Left kidney (tissue), 8 donors: ENCODE results near the gene PLLP. TPM values are rescaled to one million over a fixed set of nuclear protein-coding genes. Genes with fewer than 3 reads are reported as not detected.

Source experiments
- DNase-seq: peaks from one replicate; pipeline ENCODE4 v3.0.0-alpha.2; 2013
- long read RNA-seq, 8 donors: transcript quantifications; one replicate each; lab custom pipeline, GENCODE V29; 2026
- polyA plus RNA-seq: library from polyadenylated mRNA; unstranded; fragments of 120-200 nt; gene quantifications from one replicate; pipeline ENCODE4 v1.2.1, GENCODE V29; 2013; ENCODE audit not compliant: insufficient read length

PLLP gene, protein sequence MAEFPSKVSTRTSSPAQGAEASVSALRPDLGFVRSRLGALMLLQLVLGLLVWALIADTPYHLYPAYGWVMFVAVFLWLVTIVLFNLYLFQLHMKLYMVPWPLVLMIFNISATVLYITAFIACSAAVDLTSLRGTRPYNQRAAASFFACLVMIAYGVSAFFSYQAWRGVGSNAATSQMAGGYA
- 16.8 TPM for polyA plus RNA-seq
- long read RNA-seq, donor 1, transcript PLLP-201 (4 exons, 1,512 nt), result major isoform, 10 of 10 reads
- long read RNA-seq, donor 1, partial matches to known transcripts, result 0 of 10 reads
- long read RNA-seq, donor 1, other reads (novel, unspliced or antisense), result 0 of 10 reads
- long read RNA-seq, donor 2, transcript PLLP-201 (4 exons, 1,512 nt), result major isoform, 12 of 22 reads
- long read RNA-seq, donor 2, partial matches to known transcripts, result 10 of 22 reads
- long read RNA-seq, donor 2, other reads (novel, unspliced or antisense), result 0 of 22 reads
- long read RNA-seq, donor 3, transcript PLLP-201 (4 exons, 1,512 nt), result major isoform, 9 of 14 reads
- long read RNA-seq, donor 3, partial matches to known transcripts, result 5 of 14 reads
- long read RNA-seq, donor 3, other reads (novel, unspliced or antisense), result 0 of 14 reads
- long read RNA-seq, donor 4, partial matches to known transcripts, result 0 of 1 reads
- long read RNA-seq, donor 4, other reads (novel, unspliced or antisense), result 0 of 1 reads
- long read RNA-seq, donor 5, transcript PLLP-201 (4 exons, 1,512 nt), result major isoform, 13 of 85 reads
- long read RNA-seq, donor 5, partial matches to known transcripts, result 15 of 85 reads
- long read RNA-seq, donor 5, other reads (novel, unspliced or antisense), result 57 of 85 reads
- long read RNA-seq, donor 6, transcript PLLP-201 (4 exons, 1,512 nt), result major isoform, 11 of 21 reads
- long read RNA-seq, donor 6, partial matches to known transcripts, result 10 of 21 reads
- long read RNA-seq, donor 6, other reads (novel, unspliced or antisense), result 0 of 21 reads
- long read RNA-seq, donor 7, transcript PLLP-201 (4 exons, 1,512 nt), result major isoform, 17 of 17 reads
- long read RNA-seq, donor 7, partial matches to known transcripts, result 0 of 17 reads
- long read RNA-seq, donor 7, other reads (novel, unspliced or antisense), result 0 of 17 reads
- long read RNA-seq, donor 8, transcript PLLP-201 (4 exons, 1,512 nt), result major isoform, 5 of 5 reads
- long read RNA-seq, donor 8, partial matches to known transcripts, result 0 of 5 reads
- long read RNA-seq, donor 8, other reads (novel, unspliced or antisense), result 0 of 5 reads

DNA sequence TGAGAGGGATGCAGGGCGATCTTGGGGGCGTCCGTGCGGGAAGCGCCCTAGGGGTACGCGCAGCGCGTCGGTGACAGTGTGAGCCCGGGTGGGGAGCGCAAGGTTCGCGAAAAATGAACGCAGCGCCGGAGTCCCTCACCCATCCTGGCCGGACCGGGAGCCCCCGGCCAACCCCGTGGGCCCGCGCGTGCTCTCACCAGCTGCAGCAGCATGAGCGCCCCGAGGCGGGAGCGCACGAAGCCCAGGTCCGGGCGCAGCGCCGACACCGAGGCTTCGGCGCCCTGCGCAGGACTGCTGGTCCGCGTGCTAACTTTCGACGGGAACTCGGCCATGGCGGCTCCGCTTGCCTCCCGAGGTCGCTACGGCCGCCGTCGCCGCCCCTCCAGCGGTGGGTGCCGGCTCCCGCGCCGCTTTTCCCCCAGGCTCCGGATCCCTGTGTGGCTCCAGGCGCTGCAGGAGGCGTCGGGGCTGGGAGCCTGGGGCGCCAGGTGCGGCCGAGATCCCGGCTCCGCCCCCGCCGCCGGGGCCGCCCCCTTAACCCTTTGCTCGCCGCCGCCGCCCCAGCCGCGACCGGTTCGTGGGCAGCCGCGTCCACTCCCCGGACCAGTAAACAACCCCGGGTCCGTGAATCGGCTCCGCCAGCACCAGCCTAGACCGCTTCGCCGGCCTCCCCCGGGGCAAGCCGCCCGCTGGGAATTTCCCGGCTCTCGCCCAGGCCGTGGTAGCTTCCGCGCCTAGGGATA is at the start of gene PLLP:
Gene PLLP (minus strand): TSS at position 464 of the 743 bp plus-strand sequence. CDS start 132 bp downstream, at position 332.
- no peak for DNase-seq

DNA sequence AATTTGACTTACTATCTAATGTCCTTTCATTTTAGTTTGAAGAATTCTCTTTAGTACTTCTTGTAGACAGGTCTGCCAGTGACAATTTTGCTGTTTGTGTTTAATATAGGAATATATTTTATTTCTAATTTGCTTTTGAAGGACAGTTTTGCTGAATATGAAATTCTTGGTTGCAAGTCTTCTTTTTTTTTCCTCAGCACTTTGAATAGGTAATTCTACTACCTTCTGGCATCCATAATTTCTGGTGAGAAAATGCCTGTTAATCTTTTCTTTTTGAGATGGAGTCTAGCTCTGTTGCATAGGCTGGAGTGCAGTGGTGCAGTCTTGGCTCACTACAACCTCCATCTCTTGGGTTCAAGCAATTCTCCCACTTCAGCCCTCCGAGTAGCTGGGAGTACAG is 48.9 kb upstream of the PLLP start:
- no peak for DNase-seq

DNA sequence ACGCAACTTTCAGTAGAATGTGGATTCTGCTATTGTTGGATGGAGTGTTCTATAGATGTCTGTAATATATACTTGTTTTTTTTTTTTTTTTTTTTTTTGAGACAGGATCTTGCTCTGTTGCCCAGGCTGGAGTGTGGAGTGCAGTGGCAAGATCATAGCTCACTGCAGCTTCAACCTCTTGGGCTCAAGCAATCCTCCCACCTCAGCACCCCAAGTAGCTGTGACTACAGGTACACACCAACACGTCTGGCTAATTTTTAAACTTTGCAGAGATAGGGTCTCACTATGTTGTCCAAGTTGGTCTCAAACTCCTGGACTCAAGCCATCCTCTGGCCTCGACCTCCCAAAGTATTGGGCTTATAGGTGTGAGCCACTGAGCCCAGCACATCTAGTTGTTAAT is 46.9 kb upstream of the PLLP start:
- no peak for DNase-seq

DNA sequence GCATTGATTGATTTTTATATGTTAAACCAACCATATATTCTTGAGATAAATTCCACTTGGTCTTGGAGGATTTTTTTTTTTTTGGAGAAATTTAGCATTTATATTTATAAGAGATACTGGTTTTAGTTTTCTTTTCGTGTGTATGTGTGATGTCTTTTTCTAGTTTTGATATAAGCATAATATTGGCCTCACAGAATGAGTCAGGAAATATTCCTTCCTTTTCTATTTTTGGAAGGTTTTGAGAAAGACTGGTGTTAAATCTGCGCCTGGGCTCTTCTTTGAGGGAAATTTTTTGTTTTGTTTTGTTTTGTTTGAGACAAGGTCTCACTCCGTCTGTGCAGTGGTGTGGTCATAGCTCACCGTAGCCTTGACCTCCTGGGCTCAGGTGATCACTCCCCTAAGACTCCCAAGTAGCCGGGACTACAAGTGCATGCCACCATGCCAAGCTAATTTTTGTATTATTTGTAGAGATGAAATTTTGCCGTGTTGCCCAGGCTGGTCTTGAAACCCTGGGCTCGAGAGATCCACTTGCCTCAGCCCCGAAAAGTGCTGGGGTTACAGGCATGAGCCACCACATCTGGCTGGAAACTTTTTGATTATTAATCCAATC is 45.4 kb upstream of the PLLP start:
- no peak for DNase-seq

DNA sequence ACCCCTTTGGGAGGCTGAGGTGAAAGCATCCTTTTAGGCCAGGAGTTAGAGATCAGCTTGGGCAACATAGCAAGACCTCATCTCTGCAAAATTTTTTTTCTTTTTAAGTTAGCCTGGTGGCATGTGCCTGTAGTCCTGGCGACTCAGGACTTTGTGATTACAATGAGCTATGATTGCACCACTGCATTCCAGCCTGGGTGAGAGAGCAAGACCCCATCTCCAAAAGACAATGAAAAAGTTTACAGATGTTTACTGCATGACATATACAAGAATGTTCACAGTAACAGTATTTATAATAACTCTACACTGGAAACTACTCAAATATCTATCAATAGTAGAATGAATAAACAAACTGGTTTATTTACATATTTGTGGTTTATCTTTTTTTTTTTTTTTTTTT is 41.0 kb upstream of the PLLP start:
- no peak for DNase-seq

DNA sequence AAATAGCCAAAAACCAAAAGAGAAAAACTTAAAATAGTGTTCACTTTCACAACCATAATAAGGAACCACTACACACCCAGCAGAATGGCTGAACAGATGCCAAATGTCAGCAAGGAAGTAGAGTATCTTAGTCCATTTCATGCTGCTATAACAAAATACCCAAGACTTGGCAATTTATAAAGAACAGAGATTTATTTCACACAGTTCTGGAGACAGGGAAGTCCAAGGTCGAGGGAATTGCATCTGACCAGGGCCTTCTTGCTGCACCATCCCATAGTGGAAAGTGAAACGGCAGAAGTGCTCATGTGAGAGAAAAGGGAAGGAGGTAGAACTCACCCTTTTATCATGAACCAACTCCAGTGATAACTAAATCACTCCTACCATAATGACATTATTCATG is 40.3 kb upstream of the PLLP start:
- no peak for DNase-seq

DNA sequence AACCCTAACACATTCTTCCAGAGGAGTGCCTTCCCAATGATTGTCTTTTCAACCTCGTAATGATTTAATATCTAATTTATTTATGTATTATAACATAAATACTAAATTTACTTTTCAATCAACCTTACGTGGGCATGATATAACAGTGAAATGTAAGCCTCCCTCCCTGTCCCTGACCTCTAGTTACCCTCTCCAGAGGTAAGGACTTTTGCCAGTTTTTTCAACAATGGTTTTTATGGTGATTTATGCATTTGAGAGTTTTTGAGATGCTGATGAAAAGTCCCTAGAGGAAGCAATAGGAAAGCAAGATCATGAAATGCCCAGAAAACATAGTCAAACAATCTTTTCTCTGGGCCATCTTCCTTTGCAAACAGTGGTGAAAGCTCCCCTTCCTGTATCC is 35.2 kb upstream of the PLLP start:
- no peak for DNase-seq

DNA sequence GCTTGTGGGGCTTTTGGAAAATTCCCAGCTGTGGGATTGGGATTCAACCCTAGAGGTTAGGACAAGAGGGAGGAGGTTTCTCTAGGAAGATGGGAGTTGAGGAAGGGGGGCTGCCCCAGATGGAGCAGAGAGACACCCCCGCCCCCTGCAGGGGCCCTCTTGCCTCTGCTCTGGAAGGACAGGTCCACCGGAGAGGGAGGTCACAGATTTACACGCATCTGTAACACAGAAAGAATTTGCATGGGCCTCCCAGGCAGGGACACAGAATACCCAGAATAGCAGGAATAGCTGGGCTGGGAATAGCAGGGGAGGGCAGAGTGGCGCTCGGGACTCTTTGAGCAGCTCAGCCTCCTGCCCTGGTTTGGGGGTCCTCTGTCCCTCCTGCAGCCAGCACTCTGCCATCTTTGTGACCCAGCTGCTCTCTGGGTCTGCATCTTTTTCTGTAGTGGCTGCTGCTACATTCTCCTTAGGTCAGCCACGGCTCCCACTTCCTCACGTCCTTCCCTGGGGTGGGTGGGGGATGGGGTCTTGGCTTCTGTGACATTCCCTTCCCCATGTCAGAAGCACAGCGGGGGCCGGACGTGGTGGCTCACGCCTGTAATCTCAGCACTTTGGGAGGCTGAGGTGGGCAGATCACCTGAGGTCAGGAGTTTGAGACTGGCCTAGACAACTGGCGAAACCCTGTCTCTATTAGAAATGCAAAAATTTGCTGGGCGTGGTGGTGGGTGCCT is 33.9 kb upstream of the PLLP start:
- no peak for DNase-seq

DNA sequence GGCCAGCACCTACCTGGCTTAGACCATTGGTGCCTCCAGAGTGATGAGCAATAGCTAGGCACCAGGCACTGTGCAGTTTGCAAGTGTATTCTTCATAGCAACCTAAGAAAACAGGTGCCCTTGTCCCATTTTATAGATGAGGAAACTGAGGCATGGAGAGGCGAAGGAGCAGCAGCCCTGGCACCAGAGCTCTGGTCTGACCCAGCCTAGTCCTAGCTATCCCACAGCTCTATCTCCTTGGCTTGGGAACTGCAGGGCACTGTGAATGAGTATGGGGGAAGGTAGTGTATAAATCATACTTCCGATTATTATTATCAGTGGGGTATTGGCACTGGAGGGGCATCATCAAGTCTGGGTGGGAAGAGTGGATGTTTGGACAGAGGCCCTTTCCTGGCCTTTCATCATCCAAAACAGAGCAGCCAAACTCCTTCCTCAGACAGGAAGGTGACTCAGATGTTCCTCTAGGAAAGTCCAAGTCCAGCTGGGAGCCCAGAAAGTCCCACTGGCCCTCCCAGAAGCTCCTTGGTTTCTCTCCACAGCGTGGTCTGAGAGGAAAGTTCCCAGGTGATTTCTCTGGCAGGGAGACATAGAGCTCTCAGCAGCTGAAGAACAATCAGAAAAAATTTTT is 32.0 kb upstream of the PLLP start:
- DNase-seq, result no peak

DNA sequence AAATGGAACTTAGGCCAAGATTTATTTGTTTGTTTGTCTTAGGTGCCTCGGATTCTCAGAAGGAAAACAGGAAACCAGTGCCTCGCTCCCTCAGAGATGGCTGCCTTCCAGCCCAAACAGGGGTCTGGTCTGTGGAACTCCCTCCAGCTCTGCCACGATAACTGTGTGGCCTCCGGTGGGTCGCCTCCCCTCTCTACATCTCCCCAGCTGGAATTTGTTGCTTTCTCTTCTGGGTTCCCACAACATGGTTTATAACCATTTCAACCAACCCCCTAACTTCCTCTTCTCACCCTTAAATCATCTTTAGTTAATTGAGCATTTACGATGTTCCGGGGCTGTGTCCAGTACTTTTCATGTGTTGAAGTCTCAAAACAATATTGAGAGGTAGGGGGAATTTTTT is 30.9 kb upstream of the PLLP start:
- peak; percentile 60 for DNase-seq

DNA sequence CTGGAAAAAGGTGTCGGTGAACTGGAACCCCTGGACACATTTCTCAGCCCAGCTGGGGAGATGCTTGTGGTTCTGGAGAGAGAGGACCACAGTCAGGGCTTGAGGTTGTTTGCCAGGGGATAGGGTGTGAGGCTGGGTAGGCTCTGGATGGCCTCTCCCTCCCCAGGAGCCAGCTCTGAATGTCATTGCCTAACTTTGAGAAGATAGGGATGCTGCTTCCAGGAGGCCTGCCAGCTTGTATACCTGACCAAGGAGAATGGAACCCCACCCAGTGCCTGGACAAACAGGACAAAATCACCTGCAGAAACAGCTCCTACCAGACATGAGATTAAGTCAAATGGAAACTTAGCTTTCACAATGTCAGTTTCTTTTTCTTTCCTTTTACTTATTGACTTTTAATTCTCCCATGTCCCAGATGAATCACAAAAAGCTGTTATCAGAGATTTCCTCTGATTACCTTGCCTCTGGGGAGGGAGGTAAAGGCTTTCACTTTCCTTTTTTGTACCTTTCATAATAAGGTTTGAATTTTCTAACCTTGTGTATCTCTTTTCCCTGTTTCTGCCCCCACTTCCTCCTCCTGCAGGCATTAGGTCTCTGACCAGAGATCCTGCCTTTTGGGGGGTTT is 29.8 kb upstream of the PLLP start:
- no peak for DNase-seq

DNA sequence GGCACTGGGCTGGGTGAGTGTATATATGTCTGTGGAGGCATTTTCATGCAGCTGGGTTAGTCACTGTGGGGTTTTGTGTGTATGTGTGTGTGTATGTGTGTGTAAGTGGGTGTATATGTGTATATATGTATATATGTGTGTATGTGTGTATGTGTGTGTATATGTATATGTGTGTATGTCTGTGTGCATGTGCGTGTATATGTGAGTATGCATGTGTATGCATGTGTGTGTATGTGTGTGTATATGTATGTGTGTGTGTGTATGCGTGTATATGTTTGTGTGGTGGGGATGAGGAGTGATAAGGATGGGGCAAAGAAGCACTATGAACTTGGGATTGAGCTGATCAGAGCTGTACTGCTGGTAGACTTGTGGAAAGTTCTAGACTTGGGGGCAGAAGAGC is 29.0 kb upstream of the PLLP start:
- DNase-seq, result no peak

DNA sequence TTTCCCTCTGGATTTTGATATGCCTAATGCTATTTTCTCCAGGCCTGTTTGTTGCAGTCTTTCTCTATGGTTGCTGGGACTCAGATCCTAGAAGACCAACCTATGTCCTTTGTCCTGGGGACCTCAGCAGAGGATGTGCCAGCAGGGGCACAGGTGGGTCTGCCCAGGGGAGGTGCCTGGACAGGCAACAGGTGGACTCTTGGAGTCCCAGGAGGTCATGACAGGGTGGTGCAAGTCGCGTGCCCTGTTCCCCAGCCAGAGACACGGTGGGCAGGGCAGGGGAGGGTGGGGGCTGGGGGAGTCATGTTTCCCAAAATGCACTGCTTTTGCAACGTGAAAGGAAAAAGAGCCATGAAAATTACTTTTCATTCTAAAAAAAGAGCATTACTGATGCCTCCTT is 26.3 kb upstream of the PLLP start:
- DNase-seq, result no peak

DNA sequence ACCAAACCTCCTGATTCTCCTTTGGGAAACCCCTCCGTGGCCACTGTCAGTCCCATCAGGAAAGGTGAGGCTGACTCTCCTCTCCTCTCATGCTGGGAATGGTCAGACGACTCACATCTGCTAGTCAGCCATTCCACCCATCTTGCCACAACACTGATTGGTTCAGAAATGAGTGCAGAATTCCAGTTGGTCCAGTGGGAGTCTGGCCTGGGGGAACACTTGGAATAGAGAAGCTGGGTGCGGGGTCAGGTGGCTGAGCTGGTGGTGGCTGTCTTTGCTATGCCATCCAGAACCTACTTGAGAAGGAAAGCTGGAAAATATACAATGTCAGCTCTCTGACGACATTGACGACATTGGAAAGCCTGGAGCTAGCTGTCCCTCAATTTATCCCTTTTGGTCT is 23.6 kb upstream of the PLLP start:
- no peak for DNase-seq

DNA sequence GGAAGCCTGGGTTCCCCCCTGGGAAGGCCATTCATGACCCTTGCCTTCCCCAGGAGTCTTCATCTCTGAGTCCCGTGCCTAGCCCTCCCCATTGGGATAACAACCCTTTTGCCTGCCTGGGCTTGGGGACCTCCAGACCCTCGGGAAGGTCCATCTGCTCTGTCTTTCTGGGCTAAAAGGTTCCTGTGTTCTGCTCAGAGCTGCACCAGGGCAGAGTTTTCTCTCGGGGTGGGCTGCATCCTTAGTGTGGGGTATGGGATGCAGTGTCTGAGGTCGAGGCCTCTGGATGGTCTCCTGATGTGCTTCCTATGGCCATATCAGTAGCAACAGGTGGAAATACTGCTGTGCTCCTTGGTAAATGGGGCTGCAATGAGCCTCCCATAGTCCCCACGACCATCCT is 22.9 kb upstream of the PLLP start:
- no peak for DNase-seq

DNA sequence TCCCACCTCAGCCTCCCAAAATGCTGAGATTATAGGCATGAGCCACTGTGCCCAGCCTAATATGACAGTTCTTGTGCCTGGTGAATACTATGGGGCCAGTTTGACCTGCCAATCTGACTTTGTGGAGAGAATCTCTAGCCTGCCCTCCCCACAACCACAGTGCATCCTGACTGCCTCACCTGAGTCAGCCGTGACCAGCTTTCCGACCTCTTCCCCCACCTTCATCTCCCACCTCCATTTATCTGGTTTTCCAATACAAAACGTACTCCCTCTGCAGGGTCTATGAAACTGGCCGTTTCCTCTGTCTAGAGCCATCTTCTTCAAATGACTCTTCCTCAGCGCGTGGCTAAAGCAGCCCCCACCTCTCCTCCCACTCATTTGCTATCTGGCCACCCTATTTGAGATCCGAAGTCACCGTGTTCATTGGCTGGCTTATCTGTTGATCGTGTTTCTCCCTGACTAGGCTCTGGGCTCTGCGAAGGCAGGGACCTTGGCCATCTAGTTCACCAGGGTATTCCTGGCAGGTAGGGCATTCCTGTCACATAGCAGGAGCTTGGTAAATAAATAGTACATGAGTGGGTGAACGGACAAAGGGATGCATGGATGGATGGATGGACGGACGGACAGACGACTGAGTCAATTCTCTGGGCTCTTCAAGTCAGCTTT is 22.3 kb upstream of the PLLP start:
- no peak for DNase-seq

DNA sequence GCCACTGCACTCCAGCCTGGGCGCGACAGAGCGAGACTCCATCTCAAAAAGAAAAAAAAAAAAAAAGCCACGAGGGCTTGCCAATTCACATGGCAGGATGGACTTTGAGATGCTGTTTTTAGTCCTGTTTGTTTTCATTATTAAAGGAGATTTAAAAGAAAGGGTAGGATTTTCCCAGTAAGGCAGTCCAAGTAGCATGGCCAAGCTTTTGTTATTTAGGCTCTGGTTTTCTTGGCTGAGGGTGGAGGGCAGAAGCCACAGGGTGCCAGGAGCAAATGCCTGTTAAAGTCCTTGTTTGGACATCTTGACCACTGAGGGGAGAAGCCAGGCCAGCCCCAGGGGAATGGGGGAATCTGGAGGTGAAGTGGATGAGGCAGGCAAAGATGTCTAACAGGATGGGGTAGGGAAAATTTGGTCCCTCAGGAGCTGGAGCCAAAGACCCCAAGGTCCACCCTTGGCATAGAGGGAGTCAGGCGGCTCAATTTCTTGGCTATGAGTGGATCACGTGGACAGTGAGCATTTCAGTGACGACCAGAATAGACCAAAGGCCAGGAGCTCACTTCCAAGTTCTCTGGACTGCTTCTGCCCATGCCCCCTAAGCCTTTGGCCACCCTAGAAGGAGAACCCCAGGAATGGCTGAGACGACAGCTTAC is 20.8 kb upstream of the PLLP start:
- no peak for DNase-seq
